ENCODE results near the gene FADS1. TPM values are rescaled to one million over a fixed set of nuclear protein-coding genes. Genes with fewer than 3 reads are reported as not detected.

The FADS1 gene
- total RNA-seq, 1 experiment from 2014 or later = 105 TPM

- H3K27ac Mint-ChIP-seq = peak within 1 kb of the TSS; percentile 97
- peak within 1 kb of the TSS; percentile 85 for H3K4me3 Mint-ChIP-seq
- ChIA-PET POLR2A (interaction anchor here (0.7 to 6.5 kb wide), 3 partner anchors 12 to 47 kb away, joined by 3 to 66 read pairs (median 3); partner anchors contain the start of gene FADS1), CTCF (interaction anchor here (1.0 to 4.7 kb wide), 4 partner anchors 12 to 70 kb away, joined by 3 to 40 read pairs (median 21); partner anchors contain the start of gene FADS1)
- DNase-seq (ENCODE audit: low spot score) = peak; percentile 89
- ATAC-seq = peak; percentile 70
- H3K27me3 Mint-ChIP-seq (ENCODE audit: low read depth) = no peaks in the 10 kb centered on the region
- H3K4me1 Mint-ChIP-seq = peaks cover 48% of the 10 kb centered on the region
- peaks cover 10% of the 10 kb centered on the region for H3K36me3 Mint-ChIP-seq
- H3K9me3 Mint-ChIP-seq = no peaks in the 10 kb centered on the region
- TF ChIP-seq TEAD1 (CRISPR knock-in tag; IDR thresholded peaks at IDR 0.05) (no peak; the same call in none of the 2 replicates), CREM (CRISPR knock-in tag; IDR thresholded peaks at IDR 0.05) (peak; percentile 53; the same call in 1 of the 2 replicates), NR2C2 (CRISPR knock-in tag; IDR thresholded peaks at IDR 0.05) (no peak), ELF4 (CRISPR knock-in tag; IDR thresholded peaks at IDR 0.05; ENCODE audit: low read depth) (0 out of 2 replicates have a peak, but pooled peaks have one; percentile 64), ZNF281 (CRISPR knock-in tag; IDR thresholded peaks at IDR 0.05) (peak; percentile 72), TCF7 (CRISPR knock-in tag; IDR thresholded peaks at IDR 0.05; ENCODE audit: low read depth) (0 out of 2 replicates have a peak, but pooled peaks have one; percentile 46), CBFB (CRISPR knock-in tag; IDR thresholded peaks at IDR 0.05; ENCODE audit: low read depth) (no peak), E2F1 (CRISPR knock-in tag; IDR thresholded peaks at IDR 0.05) (no peak), SP1 (CRISPR knock-in tag; conservative IDR thresholded peaks at IDR 0.05) (peak; percentile 57), ATF6 (CRISPR knock-in tag; IDR thresholded peaks at IDR 0.05) (no peak), E2F5 (CRISPR knock-in tag; IDR thresholded peaks at IDR 0.05) (peak; percentile 65), TP53 (CRISPR knock-in tag; IDR thresholded peaks at IDR 0.05) (no peak), RORB (CRISPR knock-in tag; IDR thresholded peaks at IDR 0.05) (no peak), FOXJ3 (CRISPR knock-in tag; IDR thresholded peaks at IDR 0.05; ENCODE audit: borderline replicate concordance) (no peak), MYBL2 (CRISPR knock-in tag; IDR thresholded peaks at IDR 0.05) (peak; percentile 85), SMAD3 (CRISPR knock-in tag; IDR thresholded peaks at IDR 0.05; ENCODE audit: borderline replicate concordance) (peak; percentile 13), HMGXB4 (CRISPR knock-in tag; IDR thresholded peaks at IDR 0.05) (peak; percentile 63; the same call in 1 of the 2 replicates), ATF1 (CRISPR knock-in tag; IDR thresholded peaks at IDR 0.05) (0 out of 2 replicates have a peak, but pooled peaks have one; percentile 36), CDX4 (CRISPR knock-in tag; IDR thresholded peaks at IDR 0.05; ENCODE audit: borderline replicate concordance) (peak; percentile 58; the same call in 1 of the 2 replicates), PREB (CRISPR knock-in tag; IDR thresholded peaks at IDR 0.05; ENCODE audit: borderline replicate concordance) (no peak), ESRRA (CRISPR knock-in tag; IDR thresholded peaks at IDR 0.05; ENCODE audit: borderline replicate concordance) (no peak; the same call in 1 of the 2 replicates), ZNF423 (CRISPR knock-in tag; IDR thresholded peaks at IDR 0.05) (peak; percentile 90), ETV6 (CRISPR knock-in tag; IDR thresholded peaks at IDR 0.05) (peak; percentile 37; the same call in 1 of the 2 replicates), ZNF396 (CRISPR knock-in tag; IDR thresholded peaks at IDR 0.05; ENCODE audit: borderline replicate concordance) (no peak), RELA (CRISPR knock-in tag; IDR thresholded peaks at IDR 0.05; ENCODE audit: borderline replicate concordance) (0 out of 2 replicates have a peak, but pooled peaks have one; percentile 69)
These were observed 11.0 kb upstream of the FADS1 start, which contains the start of gene FADS2 for GRCh38 chr11:61827571-61828378. Gene FADS2 (plus strand): TSS chr11:61828300. CDS start chr11:61828391, 91 bp downstream.
